ENCODE results near the gene C9orf152. TPM values are rescaled to one million over a fixed set of nuclear protein-coding genes. Genes with fewer than 3 reads are reported as not detected.

The C9orf152 gene
- total and polyA plus RNA-seq, 2 experiments from 2014 or later, result not detected

GRCh38 chr9:110160123-110160522 lies 47.8 kb downstream of the C9orf152 start (continued):
- no peak for TF ChIP-seq POLR2AphosphoS5 (IDR thresholded peaks at IDR 0.05; ENCODE audit: low read depth)
- no peak for TF ChIP-seq ZNF114 (CRISPR knock-in tag; IDR thresholded peaks at IDR 0.05)
- TF ChIP-seq, protein P1, sequence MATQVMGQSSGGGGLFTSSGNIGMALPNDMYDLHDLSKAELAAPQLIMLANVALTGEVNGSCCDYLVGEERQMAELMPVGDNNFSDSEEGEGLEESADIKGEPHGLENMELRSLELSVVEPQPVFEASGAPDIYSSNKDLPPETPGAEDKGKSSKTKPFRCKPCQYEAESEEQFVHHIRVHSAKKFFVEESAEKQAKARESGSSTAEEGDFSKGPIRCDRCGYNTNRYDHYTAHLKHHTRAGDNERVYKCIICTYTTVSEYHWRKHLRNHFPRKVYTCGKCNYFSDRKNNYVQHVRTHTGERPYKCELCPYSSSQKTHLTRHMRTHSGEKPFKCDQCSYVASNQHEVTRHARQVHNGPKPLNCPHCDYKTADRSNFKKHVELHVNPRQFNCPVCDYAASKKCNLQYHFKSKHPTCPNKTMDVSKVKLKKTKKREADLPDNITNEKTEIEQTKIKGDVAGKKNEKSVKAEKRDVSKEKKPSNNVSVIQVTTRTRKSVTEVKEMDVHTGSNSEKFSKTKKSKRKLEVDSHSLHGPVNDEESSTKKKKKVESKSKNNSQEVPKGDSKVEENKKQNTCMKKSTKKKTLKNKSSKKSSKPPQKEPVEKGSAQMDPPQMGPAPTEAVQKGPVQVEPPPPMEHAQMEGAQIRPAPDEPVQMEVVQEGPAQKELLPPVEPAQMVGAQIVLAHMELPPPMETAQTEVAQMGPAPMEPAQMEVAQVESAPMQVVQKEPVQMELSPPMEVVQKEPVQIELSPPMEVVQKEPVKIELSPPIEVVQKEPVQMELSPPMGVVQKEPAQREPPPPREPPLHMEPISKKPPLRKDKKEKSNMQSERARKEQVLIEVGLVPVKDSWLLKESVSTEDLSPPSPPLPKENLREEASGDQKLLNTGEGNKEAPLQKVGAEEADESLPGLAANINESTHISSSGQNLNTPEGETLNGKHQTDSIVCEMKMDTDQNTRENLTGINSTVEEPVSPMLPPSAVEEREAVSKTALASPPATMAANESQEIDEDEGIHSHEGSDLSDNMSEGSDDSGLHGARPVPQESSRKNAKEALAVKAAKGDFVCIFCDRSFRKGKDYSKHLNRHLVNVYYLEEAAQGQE (IDR thresholded peaks at IDR 0.05; ENCODE audit: unreplicated experiment), result no peak
- no peak for TF ChIP-seq EZH2 (IDR thresholded peaks at IDR 0.05; ENCODE audit: low read depth, unreplicated experiment)
- TF ChIP-seq EZH2phosphoT487 (IDR thresholded peaks at IDR 0.05; ENCODE audit: unreplicated experiment), result no peak

GRCh38 chr9:110157823-110158664 lies 49.9 kb downstream of the C9orf152 start:
- H3K27ac Mint-ChIP-seq, result no peak overlapping the region
- 0 out of 3 replicates have a peak overlapping the region, but pooled peaks have one; percentile 20 for H3K4me3 Mint-ChIP-seq
- Histone ChIP-seq H2AFZ (no peak overlapping the region), H3K9me2 (ENCODE audit: insufficient read depth) (0 out of 2 replicates have a peak, but pooled peaks cover 5% of the 10 kb centered on the region), H3K4me3 (peak overlapping the region; percentile 26; the same call in 1 of the 2 replicates), H3K36me3 (ENCODE audit: insufficient read depth) (no peaks in the 10 kb centered on the region), H4K20me1 (replicated peaks; ENCODE audit: insufficient read depth) (peaks cover 47% of the 10 kb centered on the region), H3F3A (replicated peaks; ENCODE audit: low read depth) (no peaks in the 10 kb centered on the region), H3K79me2 (replicated peaks; ENCODE audit: insufficient read depth) (peaks cover 39% of the 10 kb centered on the region), H3K4me1 (ENCODE audit: insufficient read depth) (peaks cover 15% of the 10 kb centered on the region), H3K27ac (ENCODE audit: low read depth) (no peak overlapping the region), H3K4me2 (peak overlapping the region; percentile 65), H3K27me3 (ENCODE audit: insufficient read depth) (peaks cover 20% of the 10 kb centered on the region; the same call in 1 of the 2 replicates)
- DNase-seq (ENCODE audit: low spot score), result peak; percentile 20
- H3K4me1 Mint-ChIP-seq, result peaks cover 26% of the 10 kb centered on the region
- H3K27me3 Mint-ChIP-seq (ENCODE audit: insufficient read depth, low read depth, poor library complexity), result peaks cover 4% of the 10 kb centered on the region
- ATAC-seq, result peak; percentile 57
- TF ChIP-seq EZH2 (IDR thresholded peaks at IDR 0.05; ENCODE audit: low read depth, unreplicated experiment) (no peak), NANOG (IDR thresholded peaks at IDR 0.05; ENCODE audit: borderline replicate concordance) (0 out of 2 replicates have a peak, but pooled peaks have one; percentile 26)
- H3K9me3 Mint-ChIP-seq, result no peaks in the 10 kb centered on the region
- peaks cover 25% of the 10 kb centered on the region for H3K36me3 Mint-ChIP-seq (ENCODE audit: low read depth)

DNA sequence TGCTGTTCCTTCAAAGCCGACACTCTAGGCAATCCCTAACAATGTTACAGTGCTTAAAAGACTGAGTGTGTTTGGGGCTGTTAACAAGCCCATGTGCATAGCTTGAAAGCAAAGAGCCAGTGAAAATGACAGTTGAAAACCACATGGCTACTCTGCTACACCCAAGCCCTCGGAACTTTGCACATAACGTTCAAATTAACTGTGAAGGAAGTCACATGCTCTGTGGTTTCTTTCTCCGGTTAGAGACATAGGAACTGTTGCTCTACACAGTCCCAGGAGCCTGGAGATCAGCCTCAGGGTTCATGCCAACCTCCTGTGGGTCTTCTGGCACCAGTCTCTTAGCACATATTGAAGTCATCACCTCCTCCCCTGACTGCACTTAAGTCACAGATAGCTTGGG lies 51.1 kb downstream of the C9orf152 start:
- Mint-ChIP-seq H3K36me3 (ENCODE audit: low read depth) (peaks cover 25% of the 10 kb centered on the region), H3K27ac (no peak overlapping the region), H3K4me1 (peaks cover 26% of the 10 kb centered on the region), H3K27me3 (ENCODE audit: insufficient read depth, low read depth, poor library complexity) (peaks cover 7% of the 10 kb centered on the region), H3K4me3 (no peak overlapping the region), H3K9me3 (no peaks in the 10 kb centered on the region)
- Histone ChIP-seq H3K4me1 (ENCODE audit: insufficient read depth) (peaks cover 15% of the 10 kb centered on the region), H3K9me2 (ENCODE audit: insufficient read depth) (0 out of 2 replicates have a peak, but pooled peaks cover 5% of the 10 kb centered on the region), H2AFZ (no peak overlapping the region), H3K36me3 (ENCODE audit: insufficient read depth) (no peaks in the 10 kb centered on the region), H3K27me3 (ENCODE audit: insufficient read depth) (peaks cover 20% of the 10 kb centered on the region; the same call in 1 of the 2 replicates), H3K27ac (ENCODE audit: low read depth) (no peak overlapping the region), H3K4me2 (no peak overlapping the region), H4K20me1 (replicated peaks; ENCODE audit: insufficient read depth) (peaks cover 43% of the 10 kb centered on the region), H3F3A (replicated peaks; ENCODE audit: low read depth) (no peaks in the 10 kb centered on the region), H3K79me2 (replicated peaks; ENCODE audit: insufficient read depth) (peaks cover 33% of the 10 kb centered on the region), H3K4me3 (no peak overlapping the region)
- no peak for DNase-seq (ENCODE audit: low spot score)
- ATAC-seq, result no peak
- TF ChIP-seq ZNF331 (CRISPR knock-in tag; IDR thresholded peaks at IDR 0.05; ENCODE audit: low read depth) (no peak), NANOG (IDR thresholded peaks at IDR 0.05; ENCODE audit: borderline replicate concordance) (no peak), JUNB (IDR thresholded peaks at IDR 0.05; ENCODE audit: unreplicated experiment) (no peak)
- TF ChIP-seq, protein P2, sequence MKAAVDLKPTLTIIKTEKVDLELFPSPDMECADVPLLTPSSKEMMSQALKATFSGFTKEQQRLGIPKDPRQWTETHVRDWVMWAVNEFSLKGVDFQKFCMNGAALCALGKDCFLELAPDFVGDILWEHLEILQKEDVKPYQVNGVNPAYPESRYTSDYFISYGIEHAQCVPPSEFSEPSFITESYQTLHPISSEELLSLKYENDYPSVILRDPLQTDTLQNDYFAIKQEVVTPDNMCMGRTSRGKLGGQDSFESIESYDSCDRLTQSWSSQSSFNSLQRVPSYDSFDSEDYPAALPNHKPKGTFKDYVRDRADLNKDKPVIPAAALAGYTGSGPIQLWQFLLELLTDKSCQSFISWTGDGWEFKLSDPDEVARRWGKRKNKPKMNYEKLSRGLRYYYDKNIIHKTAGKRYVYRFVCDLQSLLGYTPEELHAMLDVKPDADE (IDR thresholded peaks at IDR 0.05), result no peak
